GM19099 (cell line): ENCODE measurements around the gene CFL1.

ENCODE experiments used
- POLR2A ChIP-seq: IDR thresholded peaks from 3 replicates; pipeline ENCODE4 v1.6.1; 2011; ENCODE audit warnings: low read depth; ENCODE audit not compliant: insufficient read length; ENCODE audit errors: extremely low read depth

CFL1 gene

GRCh38 chr11:65814986-65815565 lies 42.9 kb downstream of the CFL1 start:
- TF ChIP-seq POLR2A, result no peak

GRCh38 chr11:65814131-65814985 lies 43.6 kb downstream of the CFL1 start:
- no peak for TF ChIP-seq POLR2A

GRCh38 chr11:65811764-65812475 lies 46.1 kb downstream of the CFL1 start:
- no peak for TF ChIP-seq POLR2A

- TF ChIP-seq POLR2A, result no peak
Measured at GRCh38 chr11:65810046-65810868, 47.7 kb downstream of the CFL1 start.

GRCh38 chr11:65809496-65809895 lies 48.5 kb downstream of the CFL1 start:
- TF ChIP-seq POLR2A, result no peak

GRCh38 chr11:65808744-65809341 lies 49.1 kb downstream of the CFL1 start:
- no peak for TF ChIP-seq POLR2A

GRCh38 chr11:65806979-65807378 lies 51.0 kb downstream of the CFL1 start:
- TF ChIP-seq POLR2A, result no peak
